ENCODE data around the gene KPNA6. TPM values are rescaled to one million over a fixed set of nuclear protein-coding genes. Genes with fewer than 3 reads are reported as not detected.
A peak's percentile ranks its signal among the peaks of the same experiment; 100 is the strongest.

The KPNA6 gene
- total RNA-seq, 2 experiments from 2014 or later = 70.8 to 74.3 TPM

DNA sequence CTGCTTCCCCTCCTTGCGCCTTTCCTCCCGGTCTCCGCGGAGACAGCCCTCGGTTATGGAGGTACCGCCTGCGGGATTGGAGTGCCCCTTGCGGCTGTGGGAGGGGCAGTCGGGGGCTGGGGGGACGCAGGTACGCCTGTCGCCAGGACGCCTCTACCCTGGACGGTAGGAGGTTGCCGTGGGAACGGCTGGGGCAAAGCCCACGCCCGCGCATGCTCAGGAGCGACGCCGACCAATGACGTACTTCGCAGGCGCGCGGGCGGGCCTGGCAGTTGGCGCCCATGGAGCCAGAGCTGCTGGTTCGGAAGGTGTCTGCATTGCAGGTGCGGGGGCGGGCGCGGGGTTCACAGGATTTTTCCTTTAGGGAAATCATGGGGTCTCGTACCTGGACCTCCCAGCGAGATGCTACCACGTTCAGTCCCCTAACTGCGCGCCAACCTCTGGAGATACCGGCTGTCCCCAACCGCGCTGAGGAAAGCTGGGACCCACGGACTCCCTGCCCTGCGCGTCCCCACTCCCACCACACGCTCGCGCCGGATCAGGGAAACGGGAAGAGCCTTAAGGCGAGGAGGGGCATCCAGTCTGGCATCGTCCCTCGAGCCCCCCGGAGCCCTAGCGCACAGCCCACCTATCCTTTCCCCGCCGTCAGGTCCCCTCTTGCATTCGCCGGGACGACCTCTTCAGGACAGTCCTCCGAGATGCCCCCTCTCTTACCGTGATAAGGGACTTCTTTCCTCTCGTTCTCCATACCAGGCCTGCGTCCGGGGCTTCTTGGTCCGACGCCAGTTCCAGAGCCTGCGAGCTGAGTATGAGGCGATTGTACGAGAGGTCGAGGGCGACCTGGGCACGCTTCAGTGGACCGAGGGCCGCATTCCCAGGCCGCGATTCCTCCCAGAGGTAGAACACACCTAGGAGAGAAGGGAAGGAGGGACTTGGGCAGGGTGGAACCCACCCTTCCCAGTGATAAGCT, 97.8 kb downstream of the KPNA6 start, which contains the start of gene IQCC:
Gene IQCC, plus strand, starts transcription at position 271 of the 970 bp plus-strand sequence. Its CDS starts 11 bp downstream, at position 282.
- ChIA-PET POLR2A (interaction anchor here (0.7 to 4.1 kb wide), 10 partner anchors 9 to 140 kb away, joined by 3 to 35 read pairs (median 6); partner anchors contain the start of gene LCK), CTCF (interaction anchor here (1.2 to 8.1 kb wide), 3 partner anchors 10 to 43 kb away, joined by 6 to 44 read pairs (median 7); no protein-coding TSS in a partner anchor)
- Mint-ChIP-seq H3K36me3 (ENCODE audit: low read depth) (peaks cover 18% of the 10 kb centered on the region), H3K9me3 (no peaks in the 10 kb centered on the region), H3K4me3 (peak within 1 kb of the TSS; percentile 90), H3K4me1 (ENCODE audit: low read depth) (peaks cover 26% of the 10 kb centered on the region), H3K27me3 (no peaks in the 10 kb centered on the region), H3K27ac (peak within 1 kb of the TSS; percentile 86)
- TF ChIP-seq, protein P1, sequence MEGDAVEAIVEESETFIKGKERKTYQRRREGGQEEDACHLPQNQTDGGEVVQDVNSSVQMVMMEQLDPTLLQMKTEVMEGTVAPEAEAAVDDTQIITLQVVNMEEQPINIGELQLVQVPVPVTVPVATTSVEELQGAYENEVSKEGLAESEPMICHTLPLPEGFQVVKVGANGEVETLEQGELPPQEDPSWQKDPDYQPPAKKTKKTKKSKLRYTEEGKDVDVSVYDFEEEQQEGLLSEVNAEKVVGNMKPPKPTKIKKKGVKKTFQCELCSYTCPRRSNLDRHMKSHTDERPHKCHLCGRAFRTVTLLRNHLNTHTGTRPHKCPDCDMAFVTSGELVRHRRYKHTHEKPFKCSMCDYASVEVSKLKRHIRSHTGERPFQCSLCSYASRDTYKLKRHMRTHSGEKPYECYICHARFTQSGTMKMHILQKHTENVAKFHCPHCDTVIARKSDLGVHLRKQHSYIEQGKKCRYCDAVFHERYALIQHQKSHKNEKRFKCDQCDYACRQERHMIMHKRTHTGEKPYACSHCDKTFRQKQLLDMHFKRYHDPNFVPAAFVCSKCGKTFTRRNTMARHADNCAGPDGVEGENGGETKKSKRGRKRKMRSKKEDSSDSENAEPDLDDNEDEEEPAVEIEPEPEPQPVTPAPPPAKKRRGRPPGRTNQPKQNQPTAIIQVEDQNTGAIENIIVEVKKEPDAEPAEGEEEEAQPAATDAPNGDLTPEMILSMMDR (IDR thresholded peaks at IDR 0.05) = no peak
- peak; percentile 91 for DNase-seq
- intact Hi-C loops (cut with micrococcal nuclease) = no loop called here
- ATAC-seq = peak; percentile 68

DNA sequence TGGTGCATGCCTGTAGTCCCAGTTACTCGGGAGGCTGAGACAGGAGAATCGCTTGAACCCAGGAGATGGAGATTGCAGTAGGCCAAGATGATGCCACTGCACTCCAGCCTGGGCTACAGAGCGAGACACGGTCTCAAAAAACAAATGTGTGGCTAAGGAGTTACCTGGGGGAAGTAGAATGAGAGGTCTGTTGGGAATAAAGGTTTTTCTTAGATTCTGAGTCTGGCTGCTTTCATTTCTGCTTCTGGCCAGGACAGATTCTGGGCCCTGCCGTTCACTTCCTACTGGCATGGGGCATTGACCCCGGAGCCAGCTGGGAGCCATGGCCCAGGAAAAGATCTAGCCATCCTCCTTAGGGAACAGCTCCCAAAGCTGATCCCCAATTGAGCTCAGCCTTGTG, 100.6 kb downstream of the KPNA6 start:
- ChIA-PET POLR2A (interaction anchor here (4.1 kb wide), 1 partner anchor 12 kb away, joined by 35 read pairs; no protein-coding TSS in a partner anchor), CTCF (interaction anchor here (1.1 to 1.9 kb wide), 2 partner anchors 40 to 205 kb away, joined by 3 to 4 read pairs; no protein-coding TSS in a partner anchor)
- no peak overlapping the region for H3K27ac Mint-ChIP-seq

DNA sequence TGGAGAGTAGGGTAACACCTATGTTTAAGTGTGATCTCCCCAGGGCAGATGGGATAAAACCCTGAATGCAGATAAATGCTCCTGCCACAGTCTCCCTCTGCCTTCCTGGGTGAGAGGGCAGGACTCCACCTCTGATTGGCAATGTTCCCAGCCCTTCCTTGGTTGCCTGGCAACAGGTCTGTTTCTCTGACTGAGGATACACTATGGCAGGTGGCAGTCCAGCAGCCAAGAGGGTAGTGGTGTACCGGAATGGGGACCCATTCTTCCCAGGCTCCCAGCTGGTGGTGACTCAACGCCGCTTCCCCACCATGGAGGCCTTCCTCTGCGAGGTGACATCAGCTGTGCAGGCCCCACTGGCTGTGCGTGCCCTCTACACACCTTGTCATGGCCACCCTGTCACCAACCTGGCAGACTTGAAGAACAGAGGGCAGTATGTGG, 101.1 kb downstream of the KPNA6 start, which contains the start of gene DCDC2B:
Gene DCDC2B, plus strand, starts transcription at position 199 of the 438 bp plus-strand sequence. Its CDS starts 5 bp downstream, at position 204.
- peaks cover 15% of the 10 kb centered on the region for H3K4me1 Mint-ChIP-seq (ENCODE audit: low read depth)
- H3K27me3 Mint-ChIP-seq = no peaks in the 10 kb centered on the region
- H3K36me3 Mint-ChIP-seq (ENCODE audit: low read depth) = peaks cover 18% of the 10 kb centered on the region
- no peak within 1 kb of the TSS for H3K4me3 Mint-ChIP-seq
- TF ChIP-seq, protein P1 (IDR thresholded peaks at IDR 0.05) = no peak
- ChIA-PET CTCF (interaction anchor here (0.7 to 1.9 kb wide), 3 partner anchors 9 to 205 kb away, joined by 3 to 4 read pairs (median 3); no protein-coding TSS in a partner anchor), POLR2A (interaction anchor here (1.2 to 4.1 kb wide), 2 partner anchors 8 to 12 kb away, joined by 3 to 35 read pairs; partner anchors contain the start of gene CCDC28B)
- H3K27ac Mint-ChIP-seq = no peak within 1 kb of the TSS
- no peak for DNase-seq
- intact Hi-C loops (cut with micrococcal nuclease) = no loop called here
- H3K9me3 Mint-ChIP-seq = no peaks in the 10 kb centered on the region
- ATAC-seq = no peak

More for the DNA sequence above, 100.6 kb downstream of the KPNA6 start:
- TF ChIP-seq, protein P1 (IDR thresholded peaks at IDR 0.05) = no peak
- no peak overlapping the region for H3K4me3 Mint-ChIP-seq
- intact Hi-C loops (cut with micrococcal nuclease) = no loop called here
- no peaks in the 10 kb centered on the region for H3K9me3 Mint-ChIP-seq
- ATAC-seq (no peak), DNase-seq (no peak)
- peaks cover 15% of the 10 kb centered on the region for H3K4me1 Mint-ChIP-seq (ENCODE audit: low read depth)
- H3K27me3 Mint-ChIP-seq = no peaks in the 10 kb centered on the region
- H3K36me3 Mint-ChIP-seq (ENCODE audit: low read depth) = peaks cover 18% of the 10 kb centered on the region

DNA sequence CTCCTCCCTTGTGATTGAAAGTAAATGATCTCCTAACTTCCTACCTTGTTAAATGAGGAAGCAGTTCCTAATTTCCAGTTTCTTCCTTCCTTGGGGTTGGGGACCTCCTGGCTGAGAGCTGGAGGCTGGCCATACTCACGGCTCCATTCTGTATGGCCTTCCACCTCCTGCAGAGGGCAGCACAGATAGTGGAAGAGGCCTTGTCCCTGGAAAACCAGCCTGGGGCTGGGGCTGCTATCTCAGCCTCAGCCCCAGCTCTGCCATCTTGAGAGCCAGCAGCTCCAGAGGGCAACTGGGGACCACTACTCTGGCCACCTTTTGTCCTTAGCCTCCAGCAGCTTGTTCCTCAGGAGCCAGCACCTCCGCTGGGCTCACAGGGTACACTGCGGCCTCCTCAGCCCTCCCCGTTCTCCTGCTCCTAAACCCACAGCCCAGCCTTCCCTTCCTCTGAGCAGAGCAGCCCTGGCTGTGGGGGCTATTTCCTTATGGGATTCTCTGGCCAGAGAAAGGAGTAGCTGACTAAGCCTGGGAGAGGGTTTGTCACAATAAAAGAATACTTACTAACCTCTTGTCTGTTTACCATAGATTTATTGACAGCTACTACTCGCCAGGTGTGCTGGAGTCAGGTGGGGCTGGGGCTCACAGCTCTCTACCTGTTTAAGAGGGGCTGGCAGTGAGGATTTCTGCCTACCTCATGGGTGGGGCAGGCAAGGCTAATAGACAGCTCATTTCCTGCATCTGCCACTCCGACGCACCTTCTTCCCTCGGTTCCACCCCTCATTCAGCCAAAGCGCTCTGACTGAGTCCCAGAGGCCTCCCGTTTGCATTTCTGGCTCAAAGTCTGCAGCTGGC, 108.0 kb downstream of the KPNA6 start:
- peak; percentile 97 for ATAC-seq
- Mint-ChIP-seq H3K4me1 (ENCODE audit: low read depth) (peaks cover 11% of the 10 kb centered on the region), H3K4me3 (no peak overlapping the region), H3K9me3 (no peaks in the 10 kb centered on the region), H3K27me3 (no peaks in the 10 kb centered on the region), H3K27ac (no peak overlapping the region), H3K36me3 (ENCODE audit: low read depth) (no peaks in the 10 kb centered on the region)
- DNase-seq = peak; percentile 69
- ChIA-PET CTCF (interaction anchor here (0.7 to 4.3 kb wide), 48 partner anchors 9 to 257 kb away, joined by 3 to 44 read pairs (median 5); partner anchors contain the start of genes CCDC28B, HDAC1, IQCC and LCK), POLR2A (interaction anchor here (0.7 to 1.9 kb wide), 13 partner anchors 9 to 161 kb away, joined by 3 to 9 read pairs (median 3); partner anchors contain the start of genes HDAC1, IQCC and LCK)
- TF ChIP-seq, protein P1 (IDR thresholded peaks at IDR 0.05) = peak; percentile 91
- intact Hi-C loops (cut with micrococcal nuclease) = no loop called here
